Neural progenitor cell (in vitro differentiated cells): Measurements from ENCODE around the gene RNF175.

Source experiments
- CTCF ChIP-seq: fragments of 200-600 bp; sonication (generic); IDR thresholded peaks from 2 replicates; pipeline ENCODE4 v1.5.1; 2017; ENCODE audit warnings: antibody characterized with exemption, mild to moderate bottlenecking
- EZH2 ChIP-seq: fragments of 200-600 bp; sonication (generic); IDR thresholded peaks from 2 replicates; pipeline ENCODE4 v1.6.1; 2017; ENCODE audit warnings: antibody characterized with exemption, mild to moderate bottlenecking, moderate library complexity
- EZH2phosphoT487 ChIP-seq: fragments of 200-600 bp; sonication (generic); IDR thresholded peaks from 2 replicates; pipeline ENCODE4 v1.6.1; 2017; ENCODE audit warnings: antibody characterized with exemption

- TF ChIP-seq EZH2 (no peak), CTCF (no peak), EZH2phosphoT487 (no peak)
Measured at GRCh38 chr4:153758688-153759406, 977 bp downstream of the RNF175 start.
